Type B pancreatic cell (in vitro differentiated cells): ENCODE measurements around the gene SPPL2B. TPM values are rescaled to one million over a fixed set of nuclear protein-coding genes. Genes with fewer than 3 reads are reported as not detected.
A peak's percentile ranks its signal among the peaks of the same experiment; 100 is the strongest.

ENCODE experiments used
- DNase-seq: peaks from one replicate; pipeline ENCODE4 v3.0.0; 2021; ENCODE audit warnings: mixed read lengths; ENCODE audit not compliant: unreplicated experiment; ENCODE audit errors: extremely low spot score
- H3K27ac Mint-ChIP-seq: 2 replicates; pipeline ENCODE4 v1.8.0; 2021; ENCODE audit warnings: mild to moderate bottlenecking, mixed read lengths
- H3K27me3 Mint-ChIP-seq: 2 replicates; pipeline ENCODE4 v1.8.0; 2021; ENCODE audit warnings: mixed read lengths
- H3K36me3 Mint-ChIP-seq: 2 replicates; pipeline ENCODE4 v1.8.0; 2021; ENCODE audit warnings: mixed read lengths
- H3K4me1 Mint-ChIP-seq: one replicate; pipeline ENCODE4 v1.8.0; 2021; ENCODE audit warnings: mixed read lengths; ENCODE audit not compliant: unreplicated experiment
- H3K4me3 Mint-ChIP-seq: 2 replicates; pipeline ENCODE4 v1.8.0; 2021; ENCODE audit warnings: mild to moderate bottlenecking, mixed read lengths
- H3K9me3 Mint-ChIP-seq: 2 replicates; pipeline ENCODE4 v1.8.0; 2021; ENCODE audit warnings: mixed read lengths
- total RNA-seq: library from RNA; stranded (reverse); gene quantifications from 2 replicates; pipeline ENCODE4 v1.2.1, GENCODE V29; 2021; ENCODE audit warnings: low replicate concordance
- TF ChIP-seq, protein P1 (sequence below): fragments of 200-600 bp; sonication (generic); conservative IDR thresholded peaks from 2 replicates; pipeline ENCODE4 v1.5.0; 2021; ENCODE audit warnings: antibody characterized with exemption, mild to moderate bottlenecking

SPPL2B gene
- total RNA-seq, 1 donor from 2014 or later: 131 TPM

GRCh38 chr19:2356036-2356646 is 27.7 kb downstream of the SPPL2B start:
- TF ChIP-seq, protein P1, sequence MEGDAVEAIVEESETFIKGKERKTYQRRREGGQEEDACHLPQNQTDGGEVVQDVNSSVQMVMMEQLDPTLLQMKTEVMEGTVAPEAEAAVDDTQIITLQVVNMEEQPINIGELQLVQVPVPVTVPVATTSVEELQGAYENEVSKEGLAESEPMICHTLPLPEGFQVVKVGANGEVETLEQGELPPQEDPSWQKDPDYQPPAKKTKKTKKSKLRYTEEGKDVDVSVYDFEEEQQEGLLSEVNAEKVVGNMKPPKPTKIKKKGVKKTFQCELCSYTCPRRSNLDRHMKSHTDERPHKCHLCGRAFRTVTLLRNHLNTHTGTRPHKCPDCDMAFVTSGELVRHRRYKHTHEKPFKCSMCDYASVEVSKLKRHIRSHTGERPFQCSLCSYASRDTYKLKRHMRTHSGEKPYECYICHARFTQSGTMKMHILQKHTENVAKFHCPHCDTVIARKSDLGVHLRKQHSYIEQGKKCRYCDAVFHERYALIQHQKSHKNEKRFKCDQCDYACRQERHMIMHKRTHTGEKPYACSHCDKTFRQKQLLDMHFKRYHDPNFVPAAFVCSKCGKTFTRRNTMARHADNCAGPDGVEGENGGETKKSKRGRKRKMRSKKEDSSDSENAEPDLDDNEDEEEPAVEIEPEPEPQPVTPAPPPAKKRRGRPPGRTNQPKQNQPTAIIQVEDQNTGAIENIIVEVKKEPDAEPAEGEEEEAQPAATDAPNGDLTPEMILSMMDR: no peak
- Mint-ChIP-seq H3K4me1 (no peaks in the 10 kb centered on the region), H3K27me3 (peaks cover 13% of the 10 kb centered on the region), H3K36me3 (no peaks in the 10 kb centered on the region), H3K9me3 (no peaks in the 10 kb centered on the region), H3K4me3 (no peak overlapping the region), H3K27ac (no peak overlapping the region)
- no peak for DNase-seq

DNA sequence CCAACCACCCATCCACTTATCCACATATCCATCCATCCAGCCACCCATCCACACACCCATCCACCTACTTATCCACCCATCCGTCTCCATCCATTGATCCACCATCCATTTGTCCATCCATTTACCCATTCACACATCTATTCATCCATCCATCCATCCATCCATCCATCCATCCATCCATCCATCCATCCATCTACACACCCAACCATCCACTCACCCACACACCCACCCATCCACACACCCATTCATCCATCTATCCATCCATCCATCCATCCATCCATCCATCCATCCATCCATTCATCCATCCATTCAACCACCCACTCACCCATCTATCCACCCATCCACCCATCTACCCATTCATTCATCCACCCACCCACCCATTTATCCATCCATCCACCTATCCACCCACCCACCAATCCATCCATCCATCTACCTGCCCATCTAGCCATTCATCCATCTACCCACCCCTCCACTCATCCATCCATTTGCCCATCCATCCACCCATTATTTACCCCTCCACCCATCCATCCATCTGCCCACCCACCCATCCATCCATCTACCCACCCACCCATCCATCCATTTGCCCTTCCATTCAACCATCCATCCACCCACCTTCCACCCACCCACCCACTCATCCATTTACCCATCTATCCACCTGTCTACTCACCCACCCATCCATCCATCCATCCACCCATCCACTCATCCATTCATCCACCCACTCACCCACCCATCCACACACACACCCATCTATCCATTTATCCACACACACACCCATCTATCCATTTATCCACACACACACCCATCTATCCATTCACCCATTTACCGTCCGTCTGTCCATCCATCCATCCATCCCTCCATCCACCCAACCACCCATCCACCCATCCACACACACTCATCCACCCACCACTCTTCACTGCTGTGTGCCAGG is 29.1 kb downstream of the SPPL2B start:
- H3K27me3 Mint-ChIP-seq: peaks cover 13% of the 10 kb centered on the region
- no peak for DNase-seq
- TF ChIP-seq, protein P1: no peak
- H3K9me3 Mint-ChIP-seq: no peaks in the 10 kb centered on the region
- no peak overlapping the region for H3K4me3 Mint-ChIP-seq
- H3K27ac Mint-ChIP-seq: no peak overlapping the region
- H3K4me1 Mint-ChIP-seq: no peaks in the 10 kb centered on the region
- no peaks in the 10 kb centered on the region for H3K36me3 Mint-ChIP-seq

DNA sequence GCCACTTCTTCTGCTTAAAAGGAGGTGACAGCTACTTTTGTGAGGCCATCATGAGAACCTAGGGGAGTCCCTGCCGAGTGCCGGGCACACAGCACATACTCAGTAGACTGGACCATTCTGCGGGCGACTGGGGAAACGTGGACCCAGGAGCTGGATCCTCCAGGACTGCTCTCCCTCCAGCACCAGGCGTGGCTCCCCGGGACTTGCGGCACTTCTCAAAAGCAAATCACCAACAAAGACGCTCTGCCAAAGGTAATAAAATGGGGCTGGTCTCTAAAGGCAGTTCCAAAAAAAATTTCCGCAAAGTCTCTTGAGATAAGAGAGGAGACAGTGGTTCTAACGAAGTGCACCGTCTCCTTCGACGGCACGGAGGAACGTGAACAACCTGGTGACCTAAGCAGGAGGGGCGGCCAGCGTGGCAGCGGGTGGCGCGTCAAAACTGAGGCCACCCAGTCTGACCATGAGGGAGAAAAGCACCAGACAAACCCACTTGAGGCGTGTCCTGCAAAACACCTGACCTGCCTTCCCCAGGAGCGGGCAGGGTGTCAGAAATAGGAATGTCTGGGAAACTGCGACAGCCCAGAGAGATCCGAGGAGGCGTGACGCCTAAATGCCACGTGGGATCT is 30.2 kb downstream of the SPPL2B start:
- TF ChIP-seq, protein P1: no peak
- no peaks in the 10 kb centered on the region for H3K9me3 Mint-ChIP-seq
- no peaks in the 10 kb centered on the region for H3K36me3 Mint-ChIP-seq
- no peaks in the 10 kb centered on the region for H3K4me1 Mint-ChIP-seq
- no peak overlapping the region for H3K27ac Mint-ChIP-seq
- H3K4me3 Mint-ChIP-seq: no peak overlapping the region
- H3K27me3 Mint-ChIP-seq: peaks cover 13% of the 10 kb centered on the region
- no peak for DNase-seq

GRCh38 chr19:2359992-2360685 is 31.7 kb downstream of the SPPL2B start, which contains the start of gene TMPRSS9:
TSS of gene TMPRSS9 (plus strand) at chr19:2360265. CDS start at chr19:2389786, 29,521 bp downstream.
- Mint-ChIP-seq H3K27me3 (peaks cover 13% of the 10 kb centered on the region), H3K4me3 (no peak within 1 kb of the TSS), H3K27ac (peak within 1 kb of the TSS; percentile 33), H3K9me3 (no peaks in the 10 kb centered on the region), H3K4me1 (peaks cover 3% of the 10 kb centered on the region), H3K36me3 (no peaks in the 10 kb centered on the region)
- no peak for DNase-seq
- TF ChIP-seq, protein P1: no peak

DNA sequence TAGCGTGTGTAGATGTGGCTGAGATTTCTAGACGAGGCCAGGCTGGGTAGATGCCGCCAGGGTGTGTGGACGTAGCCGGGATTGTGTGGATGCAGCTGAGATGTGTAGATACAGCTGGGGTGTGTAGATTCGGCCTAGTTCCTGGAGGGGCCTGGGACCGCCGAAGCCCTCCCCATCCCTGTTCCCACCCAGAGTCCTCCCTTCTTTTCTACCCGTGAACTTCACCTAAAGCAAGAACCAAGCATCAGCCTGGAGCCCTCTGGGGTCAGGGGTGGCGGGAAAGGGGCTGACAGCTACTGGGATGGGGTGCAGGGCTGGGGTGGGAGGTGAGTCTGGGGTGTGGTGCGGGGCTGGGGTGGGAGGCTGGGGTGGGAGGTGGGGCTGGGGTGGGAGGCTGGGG is 32.3 kb downstream of the SPPL2B start:
- no peak for DNase-seq
- TF ChIP-seq, protein P1: no peak
- Mint-ChIP-seq H3K27me3 (peaks cover 13% of the 10 kb centered on the region), H3K27ac (peak overlapping the region; percentile 33), H3K9me3 (no peaks in the 10 kb centered on the region), H3K4me3 (no peak overlapping the region), H3K4me1 (peaks cover 7% of the 10 kb centered on the region), H3K36me3 (no peaks in the 10 kb centered on the region)
